ENCODE results near the gene KCNN3.
A peak's percentile ranks its signal among the peaks of the same experiment; 100 is the strongest.

The KCNN3 gene

GRCh38 chr1:154735061-154735803 lies 134.8 kb downstream of the KCNN3 start:
- no peak for DNase-seq

GRCh38 chr1:154733621-154734020 lies 136.5 kb downstream of the KCNN3 start:
- peak in 1 of 56 donors; percentile 23 for DNase-seq

GRCh38 chr1:154730986-154731489 lies 139.0 kb downstream of the KCNN3 start:
- DNase-seq: peak in 19 of 56 donors; percentile 20 to 50 (median 36)

GRCh38 chr1:154730259-154730658 lies 139.8 kb downstream of the KCNN3 start:
- no peak for DNase-seq

- DNase-seq: no peak
Measured at GRCh38 chr1:154729577-154729976, 140.5 kb downstream of the KCNN3 start.

- DNase-seq: no peak
Measured at GRCh38 chr1:154729031-154729442, 141.0 kb downstream of the KCNN3 start.

GRCh38 chr1:154726896-154727753 lies 143.0 kb downstream of the KCNN3 start:
- DNase-seq: peak in 4 of 56 donors; percentile 19 to 27 (median 24)

- no peak for DNase-seq
Measured at GRCh38 chr1:154726443-154726842, 143.6 kb downstream of the KCNN3 start.

GRCh38 chr1:154725865-154726264 lies 144.2 kb downstream of the KCNN3 start:
- DNase-seq: no peak

GRCh38 chr1:154720328-154721297 lies 149.5 kb downstream of the KCNN3 start:
- no peak for DNase-seq

GRCh38 chr1:154719586-154720327 lies 150.3 kb downstream of the KCNN3 start:
- DNase-seq: no peak

GRCh38 chr1:154718566-154718965 lies 151.5 kb downstream of the KCNN3 start:
- no peak for DNase-seq

- DNase-seq: no peak
Measured at GRCh38 chr1:154717528-154717924, 152.6 kb downstream of the KCNN3 start.

- DNase-seq: peak in 2 of 56 donors; percentile 27 to 30
Measured at GRCh38 chr1:154716614-154717527, 153.2 kb downstream of the KCNN3 start.

GRCh38 chr1:154716011-154716410 lies 154.1 kb downstream of the KCNN3 start:
- DNase-seq: peak in 1 of 56 donors; percentile 39

GRCh38 chr1:154715385-154715784 lies 154.7 kb downstream of the KCNN3 start:
- DNase-seq: no peak

- no peak for DNase-seq
Measured at GRCh38 chr1:154714638-154715037, 155.4 kb downstream of the KCNN3 start.

GRCh38 chr1:154714052-154714623 lies 155.9 kb downstream of the KCNN3 start:
- DNase-seq: no peak

GRCh38 chr1:154713005-154713404 lies 157.1 kb downstream of the KCNN3 start:
- no peak for DNase-seq

Data from amygdala (tissue), 56 donors.